SH-SY5Y (cell line): ENCODE results near the gene CLSTN2.

Experiments
- GATA2 ChIP-seq: IDR thresholded peaks from 2 replicates; pipeline ENCODE4 v1.6.1; 2011; ENCODE audit warnings: mild to moderate bottlenecking, low read depth, low read length
- GATA3 ChIP-seq: IDR thresholded peaks from 2 replicates; pipeline ENCODE4 v1.6.1; 2011; ENCODE audit warnings: low read depth, mild to moderate bottlenecking, low read length, moderate library complexity

DNA sequence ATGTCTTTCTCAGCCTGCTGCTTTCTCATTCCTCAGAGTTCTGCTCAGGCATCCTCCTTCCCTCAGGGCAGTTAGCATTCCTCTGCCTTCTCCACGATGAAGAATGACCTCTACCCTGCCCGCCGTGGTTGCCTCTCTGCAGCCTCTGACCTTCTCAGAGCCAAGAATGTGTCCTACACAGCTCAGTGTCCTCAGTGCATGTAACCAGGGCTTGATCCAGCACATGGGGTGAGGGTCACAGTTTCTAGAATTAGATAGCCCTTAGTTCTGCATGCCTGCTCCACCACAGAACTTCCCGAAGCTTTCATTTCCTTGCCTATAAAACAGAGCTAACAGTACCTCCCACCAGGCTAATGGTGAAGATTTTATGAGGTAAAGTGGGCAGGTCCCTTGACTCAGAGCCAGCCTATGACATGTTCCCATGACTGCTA, 182.1 kb downstream of the CLSTN2 start:
- TF ChIP-seq GATA2 (no peak), GATA3 (no peak)
